GM11168 (cell line): ENCODE measurements around the gene TMEM190.

Source experiments
- in situ Hi-C: fragments of 300-500 bp; cut with MboI; formaldehyde crosslinking; loops from one replicate; pipeline ENCODE4 v1.12.0; 2022; ENCODE audit warnings: low sequenced_read_pairs; ENCODE audit not compliant: unreplicated experiment

Gene TMEM190

DNA sequence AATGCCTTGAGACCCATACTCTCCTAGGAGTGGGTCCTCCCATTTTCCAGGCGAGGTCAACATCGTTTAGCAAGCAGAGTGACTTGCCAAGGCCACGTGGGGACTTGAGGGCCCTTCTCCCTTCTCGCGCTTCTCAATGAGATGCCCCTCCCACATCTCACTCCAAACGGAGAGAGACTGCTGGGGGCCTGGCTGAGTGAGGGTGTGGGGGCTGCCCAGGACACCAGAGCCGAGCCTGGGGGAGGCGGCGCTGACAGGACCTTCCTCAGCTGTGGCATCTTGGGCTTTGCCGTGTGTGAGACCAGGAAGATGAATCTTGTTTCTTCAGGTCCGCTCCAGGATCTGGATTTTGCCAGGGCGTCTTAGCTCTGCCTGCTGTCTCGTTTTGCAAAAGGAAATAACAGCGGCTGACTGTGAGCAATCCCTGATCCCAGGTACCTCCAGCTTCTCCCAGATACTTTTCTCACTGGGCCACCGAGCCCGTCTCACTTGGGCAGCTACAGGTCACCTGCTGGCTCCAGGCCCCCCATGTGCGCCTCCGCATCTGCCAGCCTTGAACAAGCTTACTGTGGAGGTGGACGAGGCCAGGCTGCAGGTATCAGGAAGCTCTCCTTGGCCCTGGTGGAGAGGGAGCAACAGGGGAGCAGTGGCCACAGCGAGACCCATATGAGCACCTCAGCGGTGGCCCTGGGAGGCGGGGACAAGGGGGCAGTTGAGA, 28.1 kb upstream of the TMEM190 start:
- in situ Hi-C loops = no loop called here

DNA sequence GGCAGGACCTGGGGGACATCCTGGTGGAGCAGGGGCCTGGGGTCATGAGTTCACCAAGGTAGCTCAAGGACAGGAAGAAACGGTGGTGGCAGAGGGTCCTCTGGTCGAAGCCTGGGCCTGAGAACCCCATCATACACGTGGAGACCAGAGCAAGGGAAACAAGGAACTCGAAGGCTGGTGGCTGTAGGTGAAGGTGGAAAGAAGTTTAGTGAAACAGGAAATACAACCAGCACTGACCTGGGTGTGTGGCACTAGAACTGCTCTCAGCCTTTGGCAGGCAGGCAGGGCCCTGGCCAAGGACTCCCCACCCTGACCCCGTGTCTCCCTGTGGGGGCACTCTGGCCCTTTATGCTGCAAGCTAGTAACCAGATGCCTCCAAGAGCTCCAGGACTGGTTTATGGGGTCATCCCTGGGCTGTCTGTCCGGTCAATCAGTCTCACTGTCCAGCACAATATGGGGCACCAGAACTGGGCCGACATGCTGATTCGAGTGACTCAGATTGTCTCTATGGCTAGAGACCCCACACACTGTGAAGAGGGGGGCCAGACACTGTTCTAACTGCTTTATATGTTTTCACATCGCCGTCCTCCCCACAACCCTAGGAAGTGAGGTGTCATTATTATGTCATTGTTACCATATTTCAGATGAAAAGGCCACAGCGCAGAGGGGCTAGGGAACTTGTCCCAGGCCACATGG, 25.9 kb upstream of the TMEM190 start:
- in situ Hi-C loops = no loop called here

DNA sequence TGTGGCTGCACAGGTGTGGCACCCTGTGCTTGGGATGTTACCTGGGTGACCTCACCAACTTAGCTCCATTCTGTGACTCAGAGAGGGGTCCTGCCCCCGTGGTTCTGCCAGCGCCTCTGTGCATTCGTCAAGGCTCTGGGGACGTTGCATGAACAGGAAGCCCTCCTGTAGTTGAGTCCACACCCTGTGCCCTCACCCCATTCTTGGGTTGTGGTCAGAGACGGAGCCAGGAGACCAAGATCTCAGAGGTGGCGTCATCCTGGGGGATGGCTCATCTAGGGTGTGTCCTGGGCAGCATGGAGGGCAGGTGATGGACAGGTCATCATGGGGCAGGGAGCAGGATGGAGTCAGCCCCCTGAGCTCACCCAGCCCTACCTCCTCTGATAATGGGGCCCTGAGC, 24.6 kb upstream of the TMEM190 start:
- in situ Hi-C loops = no loop called here

DNA sequence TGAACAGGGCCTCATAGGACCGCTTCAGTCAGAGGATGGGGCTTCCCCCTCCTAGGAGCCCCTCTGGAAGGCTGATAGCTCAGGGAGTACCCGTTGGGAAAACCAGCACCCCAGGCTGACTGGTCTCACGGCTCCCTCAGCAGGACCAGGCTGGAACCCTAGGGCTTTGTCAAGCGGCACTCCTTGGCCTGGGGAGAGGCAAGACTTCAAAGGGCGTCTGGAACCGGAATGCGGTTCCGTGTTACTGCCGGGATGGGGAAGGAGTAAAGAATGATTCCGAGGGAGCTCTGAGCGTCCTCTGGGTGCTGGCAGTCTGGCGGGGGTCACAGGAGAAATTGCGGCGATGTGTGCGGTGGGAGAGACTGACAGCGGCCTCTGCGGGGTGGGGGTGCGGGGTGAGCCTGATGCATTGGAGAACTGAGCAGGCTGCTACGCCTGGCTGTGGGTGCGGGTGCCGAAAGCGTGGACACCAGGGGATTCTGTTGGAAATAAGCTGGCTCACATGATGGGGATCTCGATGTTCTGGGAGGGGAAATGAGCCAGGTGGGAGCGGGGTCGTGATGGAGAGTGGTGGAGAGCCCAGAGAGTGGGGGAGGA, 24.0 kb upstream of the TMEM190 start:
- in situ Hi-C loops = no loop called here

DNA sequence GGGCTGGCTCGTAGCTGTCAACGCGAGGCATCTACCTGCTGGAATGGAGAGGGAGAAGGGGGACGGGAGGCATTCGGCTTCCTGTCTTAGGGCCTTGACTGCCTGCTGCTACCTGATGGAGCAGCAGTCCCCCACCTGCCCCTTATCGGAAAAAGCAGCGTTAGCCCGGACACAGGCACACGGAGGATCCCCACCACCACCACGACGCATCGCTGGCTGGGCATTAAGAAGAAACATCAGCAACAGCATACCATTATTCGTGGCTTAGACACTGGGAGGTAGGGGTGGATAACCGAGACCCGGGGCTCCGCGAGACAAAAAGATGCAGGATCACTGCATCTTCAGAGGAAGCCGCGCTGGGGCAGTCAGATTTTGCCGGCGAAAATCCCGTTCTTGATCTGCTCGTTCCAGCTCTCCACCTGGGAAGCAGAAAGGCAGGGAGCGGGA, 23.2 kb upstream of the TMEM190 start:
- in situ Hi-C loops = no loop called here

DNA sequence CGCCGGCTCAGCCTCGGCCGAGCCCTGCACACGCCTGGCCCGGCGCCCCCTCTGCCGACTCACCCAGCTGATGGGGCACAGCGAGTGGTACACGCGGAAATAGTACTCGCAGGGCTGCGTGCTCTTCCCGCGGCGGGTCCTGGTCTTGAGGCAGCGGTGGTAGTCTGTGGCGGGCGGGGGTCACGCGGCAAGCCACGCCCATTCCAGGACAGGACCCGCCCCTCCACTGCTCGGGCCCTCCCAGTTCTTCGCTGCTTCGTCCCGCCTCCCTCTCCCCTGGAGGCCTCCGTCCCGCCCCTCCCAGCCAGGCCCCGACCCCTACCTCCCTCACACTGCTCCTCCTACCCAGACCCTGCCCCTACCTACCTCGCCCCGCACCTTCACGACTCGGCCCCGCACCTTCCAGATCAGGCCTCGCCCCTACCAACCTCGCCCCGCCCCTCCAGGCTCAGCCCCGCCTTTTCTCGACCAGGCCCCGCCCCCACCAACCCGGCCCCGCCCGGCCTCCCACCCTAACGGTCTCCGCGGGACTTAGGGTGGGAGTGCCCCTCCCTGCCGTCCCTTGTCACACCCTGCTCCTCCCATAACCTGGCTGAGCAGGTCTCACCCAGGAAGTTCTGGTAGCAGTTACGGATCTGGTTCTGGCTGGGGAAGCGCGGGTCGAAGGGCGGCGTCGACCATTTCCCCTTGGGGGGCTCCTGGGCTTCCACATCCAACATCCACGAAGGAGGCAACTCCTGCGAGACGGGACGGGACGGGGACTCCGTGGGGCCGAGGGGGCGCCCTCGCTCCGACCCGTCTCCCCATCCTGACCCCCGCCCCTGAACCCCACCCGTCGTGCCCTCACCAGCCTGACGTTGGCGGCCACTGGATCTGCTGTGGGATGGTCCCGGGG, 22.6 kb upstream of the TMEM190 start:
- in situ Hi-C loops = no loop called here

DNA sequence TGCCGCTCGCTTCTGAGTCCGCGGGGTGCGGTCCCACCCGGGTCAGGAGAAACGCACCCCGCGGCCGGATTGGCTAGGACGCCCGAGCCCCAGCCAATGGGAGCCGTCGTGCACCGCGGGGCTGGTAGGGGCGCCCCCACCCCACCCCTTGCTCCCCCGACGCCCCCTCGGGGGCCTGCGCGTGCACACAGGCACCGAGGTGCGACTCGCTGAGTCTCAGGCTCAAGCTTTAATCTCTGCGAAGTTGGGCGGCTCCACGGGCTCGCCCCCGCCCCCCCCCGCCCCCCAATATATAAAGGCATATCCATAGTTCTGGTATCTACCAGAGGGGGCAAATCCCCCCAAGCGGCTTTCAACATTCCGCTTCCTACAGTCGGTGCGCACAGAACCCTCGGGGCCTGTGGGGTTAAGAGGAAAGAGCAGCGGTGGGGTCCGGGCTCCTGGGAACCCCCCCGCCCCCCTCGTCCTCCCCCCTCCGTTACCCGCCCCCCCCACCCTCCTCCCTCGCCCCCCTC, 21.9 kb upstream of the TMEM190 start, which contains the start of gene COX6B2:
COX6B2 (minus strand) TSS at position 22 of the 515 bp plus-strand sequence. CDS start 198 bp downstream, outside the sequence.
- in situ Hi-C loops = no loop called here

DNA sequence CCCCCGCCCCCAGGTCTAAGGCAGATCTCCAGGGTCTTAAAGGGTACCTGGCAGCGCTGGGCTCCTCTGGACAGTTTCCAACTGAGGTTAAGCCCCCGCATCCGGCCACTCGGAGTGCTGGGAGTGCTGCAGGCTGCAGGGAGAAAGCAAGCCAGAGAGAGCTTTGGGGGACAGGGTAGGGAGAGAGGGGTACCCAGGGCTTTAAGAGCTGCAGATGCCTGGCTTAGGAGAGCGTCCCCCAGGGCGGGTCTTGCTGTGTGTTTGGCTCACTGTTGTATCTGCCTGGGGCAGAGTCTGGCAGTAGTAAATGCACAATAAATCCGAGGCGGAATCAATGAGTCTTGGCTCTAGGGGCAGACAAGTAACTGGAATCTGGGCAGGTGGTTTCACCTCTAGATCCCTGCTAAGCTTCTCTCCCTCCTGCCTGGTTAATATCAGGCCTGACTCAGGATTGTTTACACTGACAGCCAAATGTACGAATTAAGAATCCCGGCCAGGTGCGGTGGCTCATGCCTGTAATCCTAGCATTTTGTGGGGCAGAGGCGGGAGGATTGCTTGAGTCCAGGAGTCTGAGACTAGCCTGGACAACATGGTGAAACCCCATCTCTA, 21.3 kb upstream of the TMEM190 start:
- in situ Hi-C loops = no loop called here

DNA sequence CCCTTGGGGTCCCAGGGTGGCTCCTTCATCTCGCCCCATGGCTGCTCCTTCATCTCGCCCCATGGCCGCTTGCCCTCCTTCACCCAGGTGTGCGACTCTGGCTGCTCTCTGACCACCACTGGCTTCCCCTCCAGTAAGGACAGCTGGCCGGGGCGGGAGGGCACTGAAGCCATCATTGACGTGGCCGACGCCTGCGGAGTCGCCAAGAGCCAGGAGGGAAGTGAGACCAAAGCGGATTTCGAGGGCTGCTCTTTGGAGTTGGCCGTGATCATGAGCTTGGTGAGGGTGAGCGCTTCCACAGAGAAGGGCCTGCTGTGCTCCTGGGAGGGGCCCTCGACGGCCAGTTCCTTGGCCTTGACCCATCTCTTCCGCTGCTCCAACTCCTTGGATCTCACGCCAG, 18.1 kb upstream of the TMEM190 start:
- in situ Hi-C loops = no loop called here

DNA sequence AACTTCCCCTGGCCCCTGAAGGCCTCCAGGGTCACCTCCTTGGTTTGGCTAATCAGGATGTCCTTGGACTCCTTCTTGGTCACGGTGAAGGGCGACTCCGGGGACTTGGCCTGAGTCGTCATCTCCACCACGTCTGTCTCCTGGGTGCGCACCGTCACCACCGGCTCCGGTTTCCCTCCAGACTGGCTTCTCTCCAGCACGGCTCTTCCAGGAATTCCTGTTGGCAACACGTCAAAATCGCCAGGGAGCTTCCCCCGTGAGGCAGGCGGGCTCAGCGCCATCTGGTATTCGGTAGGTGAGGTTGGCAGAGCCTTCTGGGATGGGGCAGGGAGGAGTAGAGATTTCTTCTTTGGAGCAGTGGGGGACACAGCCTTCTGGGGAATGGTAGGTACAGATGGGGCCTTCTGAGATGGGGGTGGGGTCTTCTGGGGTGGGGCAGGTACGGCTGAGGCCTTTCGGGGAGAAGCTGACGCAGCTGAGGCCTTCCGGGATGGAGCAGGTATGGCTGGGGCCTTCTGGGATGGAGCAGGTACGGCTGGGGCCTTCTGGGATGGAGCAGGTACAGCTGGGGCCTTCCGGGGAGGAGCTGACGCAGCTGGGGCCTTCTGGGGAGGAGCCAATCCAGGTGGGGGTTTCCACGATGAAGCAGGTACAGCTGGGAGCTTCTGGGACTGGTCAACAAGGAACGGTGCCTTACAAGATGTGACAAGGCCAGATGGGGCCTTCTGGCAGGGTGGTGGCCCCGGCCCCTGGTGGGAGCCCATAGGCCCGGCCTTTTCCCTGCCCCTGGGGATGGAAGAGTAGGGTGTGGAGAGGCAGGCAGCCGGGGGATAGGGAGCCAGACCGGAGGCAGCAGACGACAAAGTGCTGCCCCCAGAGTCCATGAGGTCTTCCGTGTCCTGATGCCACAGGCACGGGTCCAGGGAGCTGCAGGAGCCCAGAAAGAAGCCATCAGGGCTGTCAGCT, 17.4 kb upstream of the TMEM190 start:
- in situ Hi-C loops = no loop called here

DNA sequence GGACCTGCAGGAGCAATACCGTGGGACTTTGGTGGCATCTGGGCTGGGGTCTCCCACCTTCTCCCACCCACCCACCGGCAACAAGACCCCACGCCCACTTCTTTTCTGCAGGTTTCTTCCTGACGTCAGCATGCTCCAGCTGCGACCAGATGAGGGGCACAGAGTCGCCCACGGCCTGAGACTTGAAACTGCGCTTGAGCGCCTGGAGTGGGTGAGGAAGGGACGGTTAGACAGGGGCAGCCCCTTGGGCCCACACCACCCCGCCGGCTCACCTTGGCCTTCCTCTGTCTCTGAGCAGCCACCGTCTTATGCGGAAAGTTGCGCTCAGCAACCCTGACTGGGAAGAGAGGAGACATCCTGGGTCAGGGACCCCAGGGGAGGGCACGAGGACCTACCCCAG, 15.7 kb upstream of the TMEM190 start:
- in situ Hi-C loops = no loop called here

DNA sequence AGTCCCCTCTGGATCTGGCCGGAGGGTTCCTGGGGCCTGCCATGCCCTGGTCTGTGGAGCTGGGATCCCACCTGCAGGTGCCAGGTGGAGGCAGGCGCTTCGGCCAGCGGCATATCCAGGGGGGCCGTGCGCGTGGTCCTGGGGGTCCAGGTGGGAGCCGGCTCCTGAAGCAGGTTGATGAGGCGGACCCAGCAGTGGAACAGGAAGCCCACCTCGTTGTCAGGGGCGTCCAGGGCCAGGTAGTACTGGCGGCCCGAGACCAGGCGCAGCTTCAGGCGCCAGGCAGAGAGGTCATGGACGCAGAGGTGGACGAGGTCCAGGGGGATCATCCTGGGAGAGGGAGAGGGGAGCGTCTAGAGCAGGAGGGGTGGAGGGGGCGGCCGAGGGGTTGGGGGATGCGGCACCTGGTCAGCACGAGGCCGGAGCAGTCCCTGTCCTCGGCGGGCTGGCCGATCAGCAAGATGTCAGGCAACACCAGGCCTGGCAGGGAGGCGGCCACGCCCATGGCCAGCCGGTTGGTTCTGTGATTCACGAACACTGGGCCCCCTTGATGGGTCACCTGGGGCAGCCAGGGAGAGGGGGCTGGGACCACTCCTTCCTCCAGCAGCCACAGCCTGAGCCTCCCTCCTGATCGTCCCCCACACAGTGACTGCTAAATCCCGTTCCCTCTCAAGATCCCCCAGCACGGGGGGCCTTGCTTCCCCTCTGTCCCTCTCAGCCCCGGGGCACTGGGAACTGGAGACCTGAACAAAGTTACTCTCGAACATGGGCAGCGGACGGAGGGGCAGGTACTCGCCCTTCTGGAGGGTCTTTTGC, 14.2 kb upstream of the TMEM190 start:
- in situ Hi-C loops = no loop called here

DNA sequence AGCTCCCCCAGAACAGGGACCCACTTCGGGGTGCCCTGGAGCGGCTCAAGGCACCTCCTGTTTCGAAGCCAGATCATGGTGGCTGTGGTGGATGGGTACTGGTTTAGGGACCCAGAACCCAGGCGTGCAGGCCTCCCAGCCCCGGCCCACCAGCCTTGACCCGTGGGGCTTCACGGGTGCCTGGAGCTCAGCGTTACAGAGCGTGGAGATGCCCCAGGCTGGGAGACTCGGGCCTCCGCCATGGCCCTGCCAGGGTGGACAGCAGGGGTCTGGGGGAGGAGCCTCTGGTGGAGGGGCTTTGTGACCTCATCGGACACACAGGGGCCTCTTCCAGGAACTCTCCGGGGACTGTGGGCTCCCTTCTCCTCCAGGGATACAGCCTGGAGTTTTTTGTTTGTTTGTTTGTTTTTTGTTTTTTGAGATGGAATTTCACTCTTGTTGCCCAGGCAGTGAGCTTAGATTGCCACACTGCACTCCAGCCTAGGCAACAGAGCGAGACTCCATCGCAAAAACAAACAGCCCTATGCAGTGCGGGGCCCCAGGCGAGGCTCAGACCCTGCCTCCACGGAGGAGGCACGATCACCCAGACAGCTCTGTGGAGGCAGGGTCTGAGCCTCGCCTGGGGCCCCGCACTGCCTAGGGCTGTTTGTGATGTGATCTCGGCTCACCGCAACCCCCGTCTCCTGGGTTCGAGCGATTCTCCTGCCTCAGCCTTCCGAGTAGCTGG, 13.5 kb upstream of the TMEM190 start, which contains the start of gene GARIN5B:
GARIN5B (minus strand) TSS at position 271 of the 727 bp plus-strand sequence; CDS start at position 77, 194 bp downstream.
- in situ Hi-C loops = no loop called here

DNA sequence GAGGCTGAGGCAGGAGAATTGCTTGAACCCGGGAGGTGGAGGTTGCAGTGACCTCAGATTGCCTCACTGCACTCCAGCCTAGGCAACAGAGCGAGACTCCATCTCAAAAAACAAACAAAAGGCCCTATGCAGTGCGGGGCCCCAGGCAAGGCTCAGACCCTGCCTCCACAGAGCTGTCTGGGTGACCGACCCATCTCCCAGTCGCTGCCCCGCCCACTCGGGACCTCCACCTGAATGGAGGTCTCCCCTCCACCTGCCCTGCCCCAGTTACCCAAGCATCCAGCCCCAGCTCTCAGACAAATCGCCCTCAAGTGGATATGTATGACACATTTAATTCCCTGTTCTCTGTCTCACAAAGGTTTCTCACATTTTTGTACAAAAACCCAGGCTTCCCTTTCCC, 11.4 kb upstream of the TMEM190 start:
- in situ Hi-C loops = no loop called here

DNA sequence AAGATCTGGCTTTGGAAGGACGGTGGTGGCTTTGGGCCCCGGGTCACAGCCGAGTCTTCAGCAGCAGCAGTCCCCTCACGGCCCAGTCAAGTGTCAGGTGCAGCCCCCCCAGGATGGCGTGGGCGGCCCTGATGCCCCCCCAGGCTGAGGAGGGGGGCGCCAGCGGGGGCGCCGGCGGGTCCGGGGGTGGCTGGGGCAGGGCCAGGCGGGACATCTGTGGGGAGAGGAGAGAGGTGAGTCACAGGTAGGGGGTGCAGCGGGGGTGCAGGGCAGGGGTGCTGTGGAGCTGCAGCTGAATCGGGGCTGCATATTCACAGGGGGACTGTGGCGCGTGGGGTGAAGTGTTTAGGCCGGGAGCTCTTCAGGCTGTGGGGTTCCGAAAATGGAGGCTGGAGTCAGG, 10.7 kb upstream of the TMEM190 start:
- in situ Hi-C loops = no loop called here

DNA sequence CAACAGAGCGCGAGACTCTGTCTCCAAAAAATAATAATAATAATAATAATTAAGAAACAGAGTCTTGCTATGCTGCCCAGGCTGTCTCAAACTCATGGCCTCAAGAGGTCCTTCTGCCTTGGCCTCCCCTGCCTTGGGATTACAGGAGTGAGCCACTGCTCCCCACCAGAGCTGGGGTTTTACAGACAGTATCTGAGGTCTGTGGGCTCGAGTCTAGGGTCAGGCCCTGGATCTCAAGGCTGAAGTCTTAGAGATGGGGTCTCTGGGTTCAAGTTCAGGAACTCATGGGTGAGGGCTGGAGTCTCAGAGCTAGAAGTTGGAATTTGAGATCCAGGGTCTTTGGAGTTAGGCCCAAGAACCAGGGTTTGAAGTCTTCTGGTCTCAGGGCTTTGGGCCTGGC, 9.8 kb upstream of the TMEM190 start:
- in situ Hi-C loops = no loop called here

DNA sequence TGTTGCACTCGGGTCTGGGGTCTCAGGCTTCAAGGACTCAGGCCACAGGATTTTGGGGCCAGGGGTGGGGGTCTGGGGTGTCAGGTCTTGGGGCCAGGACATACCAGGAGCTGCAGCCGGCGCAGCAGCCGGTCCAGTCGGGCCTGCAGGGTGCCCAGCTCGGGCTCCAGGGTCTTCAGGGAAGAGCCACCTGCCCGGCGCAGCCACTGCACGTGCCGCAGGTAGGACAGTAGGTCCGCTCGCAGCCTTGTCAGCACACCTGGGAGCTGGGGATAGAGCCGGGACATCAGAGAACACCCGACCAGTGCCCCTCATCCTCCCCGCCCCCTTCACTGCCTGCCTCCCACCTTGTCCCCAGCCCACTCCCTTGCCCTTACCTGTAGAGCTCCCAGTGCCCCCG, 8.5 kb upstream of the TMEM190 start:
- in situ Hi-C loops = no loop called here
